Activated CD4-positive, alpha-beta memory T cell treated with anti-CD3 and anti-CD28 coated beads, Interleukin-2, amount 10 ng/mL, durations not matched to agents 7 days and 5 days (primary cell): ENCODE data around the gene CLSTN2. TPM values are rescaled to one million over a fixed set of nuclear protein-coding genes. Genes with fewer than 3 reads are reported as not detected.

Experiments
- CTCF ChIA-PET: fragments of 350-600 bp; sonication (Branson Sonifier 250); formaldehyde crosslinking; loops from one replicate; lab custom pipeline; 2021; ENCODE audit warnings: antibody characterized with exemption, inconsistent platforms; lab: Charles Lee
- POLR2A ChIA-PET: fragments of 350-600 bp; sonication (Branson Sonifier 250); formaldehyde crosslinking; loops from one replicate; lab custom pipeline; 2021; ENCODE audit warnings: antibody characterized with exemption; lab: Charles Lee
- DNase-seq: peaks from one replicate; pipeline ENCODE4 v3.0.0-alpha.2; 2020
- H3K27ac Mint-ChIP-seq: one replicate; pipeline ENCODE4 v1.8.0; 2021; ENCODE audit warnings: mild to moderate bottlenecking, mixed read lengths
- H3K27me3 Mint-ChIP-seq: one replicate; pipeline ENCODE4 v1.8.0; 2021; ENCODE audit warnings: mixed read lengths
- H3K36me3 Mint-ChIP-seq: one replicate; pipeline ENCODE4 v1.8.0; 2021; ENCODE audit warnings: low read depth, mixed read lengths
- H3K4me1 Mint-ChIP-seq: one replicate; pipeline ENCODE4 v1.8.0; 2021; ENCODE audit warnings: mixed read lengths
- H3K4me3 Mint-ChIP-seq: one replicate; pipeline ENCODE4 v1.8.0; 2021; ENCODE audit warnings: mild to moderate bottlenecking, mixed read lengths
- H3K9me3 Mint-ChIP-seq: one replicate; pipeline ENCODE4 v1.8.0; 2021; ENCODE audit warnings: mixed read lengths
- total RNA-seq, 2 experiments: library from RNA; stranded (reverse); gene quantifications; one replicate each; pipeline ENCODE4 v1.2.3, GENCODE V29; 2021

The CLSTN2 gene
- total RNA-seq, 2 experiments from 2014 or later: not detected

- H3K4me1 Mint-ChIP-seq: no peaks in the 10 kb centered on the region
- DNase-seq: no peak
- H3K27ac Mint-ChIP-seq: no peak overlapping the region
- H3K27me3 Mint-ChIP-seq: no peaks in the 10 kb centered on the region
- H3K9me3 Mint-ChIP-seq: no peaks in the 10 kb centered on the region
- POLR2A ChIA-PET: no interaction called here
- no peaks in the 10 kb centered on the region for H3K36me3 Mint-ChIP-seq
- H3K4me3 Mint-ChIP-seq: no peak overlapping the region
- CTCF ChIA-PET: no interaction called here
Measured at GRCh38 chr3:140465988-140466387, 531.0 kb downstream of the CLSTN2 start.

GRCh38 chr3:140466535-140466934, 531.5 kb downstream of the CLSTN2 start:
- H3K36me3 Mint-ChIP-seq: no peaks in the 10 kb centered on the region
- H3K27me3 Mint-ChIP-seq: no peaks in the 10 kb centered on the region
- POLR2A ChIA-PET: no interaction called here
- no peak overlapping the region for H3K4me3 Mint-ChIP-seq
- no peaks in the 10 kb centered on the region for H3K9me3 Mint-ChIP-seq
- CTCF ChIA-PET: no interaction called here
- H3K4me1 Mint-ChIP-seq: no peaks in the 10 kb centered on the region
- H3K27ac Mint-ChIP-seq: no peak overlapping the region
- DNase-seq: no peak

GRCh38 chr3:140467104-140467577, 532.2 kb downstream of the CLSTN2 start:
- no peak for DNase-seq
- no peaks in the 10 kb centered on the region for H3K4me1 Mint-ChIP-seq
- no peaks in the 10 kb centered on the region for H3K36me3 Mint-ChIP-seq
- H3K27me3 Mint-ChIP-seq: no peaks in the 10 kb centered on the region
- no peaks in the 10 kb centered on the region for H3K9me3 Mint-ChIP-seq
- CTCF ChIA-PET: no interaction called here
- no peak overlapping the region for H3K4me3 Mint-ChIP-seq
- POLR2A ChIA-PET: no interaction called here
- H3K27ac Mint-ChIP-seq: no peak overlapping the region

- H3K9me3 Mint-ChIP-seq: no peaks in the 10 kb centered on the region
- H3K27ac Mint-ChIP-seq: no peak overlapping the region
- H3K4me3 Mint-ChIP-seq: no peak overlapping the region
- DNase-seq: no peak
- POLR2A ChIA-PET: no interaction called here
- H3K36me3 Mint-ChIP-seq: no peaks in the 10 kb centered on the region
- no peaks in the 10 kb centered on the region for H3K27me3 Mint-ChIP-seq
- no peaks in the 10 kb centered on the region for H3K4me1 Mint-ChIP-seq
- CTCF ChIA-PET: no interaction called here
Measured at GRCh38 chr3:140467796-140468315, 532.9 kb downstream of the CLSTN2 start.

GRCh38 chr3:140468407-140468806, 533.4 kb downstream of the CLSTN2 start:
- H3K4me3 Mint-ChIP-seq: no peak overlapping the region
- H3K27me3 Mint-ChIP-seq: no peaks in the 10 kb centered on the region
- H3K4me1 Mint-ChIP-seq: no peaks in the 10 kb centered on the region
- ChIA-PET POLR2A (no interaction called here), CTCF (no interaction called here)
- H3K27ac Mint-ChIP-seq: no peak overlapping the region
- no peak for DNase-seq
- H3K9me3 Mint-ChIP-seq: no peaks in the 10 kb centered on the region
- no peaks in the 10 kb centered on the region for H3K36me3 Mint-ChIP-seq

- Mint-ChIP-seq H3K9me3 (no peaks in the 10 kb centered on the region), H3K27ac (no peak overlapping the region), H3K27me3 (no peaks in the 10 kb centered on the region), H3K4me1 (no peaks in the 10 kb centered on the region), H3K4me3 (no peak overlapping the region), H3K36me3 (no peaks in the 10 kb centered on the region)
- ChIA-PET CTCF (no interaction called here), POLR2A (no interaction called here)
- DNase-seq: no peak
Measured at GRCh38 chr3:140469491-140469890, 534.5 kb downstream of the CLSTN2 start.

- Mint-ChIP-seq H3K27me3 (no peaks in the 10 kb centered on the region), H3K36me3 (no peaks in the 10 kb centered on the region), H3K4me1 (no peaks in the 10 kb centered on the region), H3K4me3 (no peak overlapping the region), H3K9me3 (no peaks in the 10 kb centered on the region), H3K27ac (no peak overlapping the region)
- ChIA-PET POLR2A (no interaction called here), CTCF (no interaction called here)
- DNase-seq: no peak
Measured at GRCh38 chr3:140470211-140470610, 535.2 kb downstream of the CLSTN2 start.

GRCh38 chr3:140470962-140471361, 536.0 kb downstream of the CLSTN2 start:
- H3K27ac Mint-ChIP-seq: no peak overlapping the region
- ChIA-PET POLR2A (no interaction called here), CTCF (no interaction called here)
- H3K27me3 Mint-ChIP-seq: no peaks in the 10 kb centered on the region
- H3K9me3 Mint-ChIP-seq: no peaks in the 10 kb centered on the region
- H3K4me1 Mint-ChIP-seq: no peaks in the 10 kb centered on the region
- H3K4me3 Mint-ChIP-seq: no peak overlapping the region
- no peaks in the 10 kb centered on the region for H3K36me3 Mint-ChIP-seq
- no peak for DNase-seq

GRCh38 chr3:140472306-140473020, 537.5 kb downstream of the CLSTN2 start:
- Mint-ChIP-seq H3K27ac (no peak overlapping the region), H3K4me1 (no peaks in the 10 kb centered on the region), H3K4me3 (no peak overlapping the region), H3K9me3 (no peaks in the 10 kb centered on the region), H3K27me3 (no peaks in the 10 kb centered on the region), H3K36me3 (no peaks in the 10 kb centered on the region)
- POLR2A ChIA-PET: no interaction called here
- DNase-seq: no peak
- CTCF ChIA-PET: no interaction called here

- Mint-ChIP-seq H3K4me3 (no peak overlapping the region), H3K4me1 (no peaks in the 10 kb centered on the region), H3K36me3 (no peaks in the 10 kb centered on the region), H3K27ac (no peak overlapping the region), H3K9me3 (peaks cover 2% of the 10 kb centered on the region), H3K27me3 (no peaks in the 10 kb centered on the region)
- CTCF ChIA-PET: no interaction called here
- no peak for DNase-seq
- POLR2A ChIA-PET: no interaction called here
Measured at GRCh38 chr3:140487566-140487965, 552.6 kb downstream of the CLSTN2 start.

GRCh38 chr3:140493271-140493670, 558.3 kb downstream of the CLSTN2 start:
- Mint-ChIP-seq H3K9me3 (no peaks in the 10 kb centered on the region), H3K27ac (no peak overlapping the region), H3K4me3 (no peak overlapping the region), H3K36me3 (no peaks in the 10 kb centered on the region), H3K4me1 (no peaks in the 10 kb centered on the region), H3K27me3 (no peaks in the 10 kb centered on the region)
- ChIA-PET POLR2A (no interaction called here), CTCF (no interaction called here)
- DNase-seq: no peak

- Mint-ChIP-seq H3K4me3 (no peak overlapping the region), H3K4me1 (no peaks in the 10 kb centered on the region), H3K36me3 (no peaks in the 10 kb centered on the region), H3K9me3 (no peaks in the 10 kb centered on the region), H3K27me3 (no peaks in the 10 kb centered on the region), H3K27ac (no peak overlapping the region)
- ChIA-PET CTCF (no interaction called here), POLR2A (no interaction called here)
- no peak for DNase-seq
Measured at GRCh38 chr3:140494970-140495369, 560.0 kb downstream of the CLSTN2 start.

- Mint-ChIP-seq H3K36me3 (no peaks in the 10 kb centered on the region), H3K4me3 (no peak overlapping the region), H3K9me3 (no peaks in the 10 kb centered on the region), H3K27ac (no peak overlapping the region), H3K4me1 (no peaks in the 10 kb centered on the region), H3K27me3 (no peaks in the 10 kb centered on the region)
- DNase-seq: no peak
- ChIA-PET POLR2A (no interaction called here), CTCF (no interaction called here)
Measured at GRCh38 chr3:140497331-140497730, 562.3 kb downstream of the CLSTN2 start.

GRCh38 chr3:140499114-140499757, 564.3 kb downstream of the CLSTN2 start:
- CTCF ChIA-PET: no interaction called here
- POLR2A ChIA-PET: no interaction called here
- no peaks in the 10 kb centered on the region for H3K4me1 Mint-ChIP-seq
- H3K4me3 Mint-ChIP-seq: no peak overlapping the region
- DNase-seq: no peak
- H3K27me3 Mint-ChIP-seq: no peaks in the 10 kb centered on the region
- no peaks in the 10 kb centered on the region for H3K36me3 Mint-ChIP-seq
- H3K27ac Mint-ChIP-seq: no peak overlapping the region
- H3K9me3 Mint-ChIP-seq: no peaks in the 10 kb centered on the region
